NCI-H526 treated with DMSO at 0.1 percent for 48 hours (cell line): Measurements from ENCODE around the gene KRT7.
"Not testable (repeated sequence)": the region's sequence is repeated elsewhere in the genome, so short reads cannot be mapped to it uniquely, and the experiment has no call there.

ENCODE experiments used
- DNase-seq: peaks from one replicate; lab custom pipeline; 2025; lab: John Stamatoyannopoulos, UW

Gene KRT7

DNA sequence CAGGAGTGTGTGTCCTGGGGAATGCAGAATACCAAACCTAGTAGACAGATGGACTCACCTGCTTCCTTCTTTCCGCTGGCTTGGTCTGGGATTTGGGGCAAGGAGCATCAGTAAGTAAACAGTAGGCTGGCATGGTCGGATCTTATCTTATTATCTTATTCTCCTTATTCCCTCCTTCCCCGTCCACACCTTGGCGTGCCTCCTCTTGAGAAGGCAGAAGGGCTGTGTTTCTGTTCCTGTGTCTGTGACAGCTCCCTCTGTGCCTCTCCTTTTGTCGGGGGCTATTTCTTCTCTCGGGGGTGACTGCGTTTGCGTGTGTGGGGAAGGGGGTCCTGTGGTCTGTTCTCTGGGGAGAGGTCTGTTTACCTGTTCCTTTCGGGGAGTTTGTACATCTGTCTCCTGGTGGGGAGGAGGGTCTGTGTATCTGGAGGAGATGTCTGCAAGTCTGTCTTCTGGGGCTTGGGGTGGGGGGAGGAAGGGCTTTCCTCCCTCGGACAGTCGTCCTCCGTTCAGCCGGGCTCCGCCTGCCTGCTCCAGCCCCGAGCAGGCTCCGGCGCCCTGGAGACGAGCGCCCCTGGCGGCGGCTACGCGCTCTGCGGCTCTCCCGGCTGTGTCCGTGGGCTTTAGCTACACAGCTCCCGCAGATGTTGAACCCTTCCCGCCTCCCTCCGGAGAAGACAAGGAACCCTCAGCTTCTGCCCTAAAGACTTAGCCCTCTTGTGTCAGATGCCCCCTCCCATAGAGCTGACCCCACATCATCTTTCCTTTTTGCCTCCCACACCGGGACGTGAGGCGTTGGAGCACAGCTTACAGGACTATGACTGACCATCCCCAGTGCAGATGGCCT, 45.8 kb downstream of the KRT7 start:
- DNase-seq: peak; percentile 22

DNA sequence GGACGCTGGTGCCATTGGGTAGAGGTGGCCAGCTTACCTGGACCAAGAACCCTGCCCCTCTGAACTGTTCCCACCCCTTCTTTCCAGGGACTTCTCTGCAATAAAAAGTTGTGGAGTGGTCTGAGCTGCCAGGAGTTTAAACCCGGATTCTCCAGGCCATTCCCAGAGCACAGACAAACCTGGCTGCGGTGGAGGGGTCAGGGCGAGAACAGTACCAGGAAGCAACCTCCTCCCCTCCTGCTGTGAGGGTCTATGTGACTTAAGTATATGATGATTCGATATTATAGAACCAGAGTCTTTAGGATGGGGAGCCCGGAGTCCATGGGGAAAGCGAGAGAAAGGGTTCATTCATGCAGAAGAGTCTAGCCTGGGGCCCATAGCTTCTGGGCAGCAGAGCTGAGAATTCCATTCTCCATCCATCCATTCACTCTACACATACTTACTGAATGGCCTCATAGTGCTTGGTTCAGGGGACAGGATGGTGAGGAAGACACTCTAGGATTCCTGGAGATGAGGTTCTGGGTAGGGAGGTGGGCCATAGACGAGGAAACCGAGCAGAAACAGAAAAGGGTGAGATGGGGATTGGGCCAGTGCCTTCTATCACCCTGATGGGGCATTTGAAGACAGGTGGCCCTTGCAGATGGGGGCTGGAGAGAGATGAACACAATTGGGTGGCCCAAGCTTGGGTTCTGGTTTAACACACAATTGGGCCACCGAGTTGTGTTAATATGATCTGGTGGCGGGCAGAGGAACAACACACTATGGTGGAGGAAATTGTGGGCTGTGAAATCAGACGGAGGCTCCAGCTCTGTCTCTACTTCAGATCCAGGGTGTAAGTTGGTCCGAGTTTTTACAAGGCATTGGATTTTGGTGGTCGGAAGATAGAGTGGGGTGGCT, 46.6 kb downstream of the KRT7 start:
- no peak for DNase-seq

DNA sequence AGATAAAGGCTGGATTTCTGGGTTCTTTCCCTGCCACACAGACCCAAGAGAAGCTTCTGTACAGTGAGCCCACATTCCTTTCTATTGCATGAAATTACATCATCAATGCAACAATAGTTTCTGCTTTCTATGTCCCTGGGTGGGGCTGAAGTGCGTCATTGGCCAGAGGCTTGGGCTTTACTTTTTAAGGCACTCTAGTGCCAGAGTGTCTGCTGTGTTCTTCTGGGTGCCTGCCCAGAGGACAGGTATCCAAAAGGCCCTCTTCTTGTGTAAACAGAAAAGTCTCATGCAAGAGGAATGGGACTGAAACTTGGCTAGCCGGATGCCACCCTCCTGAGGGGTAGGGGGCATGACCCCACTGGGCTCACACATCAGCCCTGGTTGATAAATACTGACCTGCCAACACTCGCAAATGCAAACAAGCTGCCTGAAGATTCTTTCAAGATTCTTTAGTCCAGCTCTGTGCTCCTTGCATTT, 47.3 kb downstream of the KRT7 start:
- DNase-seq: no peak

DNA sequence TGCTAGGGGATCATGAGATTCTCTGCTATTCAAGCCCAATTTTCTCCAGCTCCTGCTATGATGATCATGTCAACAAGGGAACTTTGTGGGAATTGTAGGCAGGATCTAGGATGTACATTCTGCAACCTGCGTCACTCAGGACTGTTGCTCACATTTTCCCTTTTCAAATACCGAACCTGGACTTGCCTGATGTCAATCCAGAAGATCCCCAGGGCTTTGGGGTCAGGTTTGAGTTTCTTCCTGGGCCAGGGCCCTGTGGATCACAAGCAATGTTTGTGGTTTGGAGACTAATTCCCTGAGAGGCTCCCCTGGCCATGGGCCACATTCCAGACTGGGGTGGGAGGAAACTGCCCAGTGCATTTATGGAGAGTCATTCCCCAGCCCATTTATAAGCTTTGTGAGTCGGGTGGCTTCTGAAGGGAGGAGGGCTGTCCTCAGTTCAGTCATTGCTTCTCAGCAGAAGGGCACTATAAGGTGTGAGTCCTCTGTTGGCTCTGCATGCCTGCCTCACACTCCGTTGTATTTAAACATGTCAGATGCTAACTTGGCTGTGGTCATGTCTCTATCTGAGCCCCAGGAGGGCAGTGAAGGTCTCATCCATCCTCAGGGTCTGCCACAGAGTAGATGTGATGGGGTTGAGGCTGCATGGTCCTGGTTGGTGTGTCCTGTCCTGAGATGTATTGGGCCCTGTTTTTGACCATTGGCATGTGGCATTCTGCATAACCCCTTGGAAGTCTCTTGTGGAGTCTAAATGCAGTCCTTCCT, 47.9 kb downstream of the KRT7 start:
- DNase-seq: no peak

DNA sequence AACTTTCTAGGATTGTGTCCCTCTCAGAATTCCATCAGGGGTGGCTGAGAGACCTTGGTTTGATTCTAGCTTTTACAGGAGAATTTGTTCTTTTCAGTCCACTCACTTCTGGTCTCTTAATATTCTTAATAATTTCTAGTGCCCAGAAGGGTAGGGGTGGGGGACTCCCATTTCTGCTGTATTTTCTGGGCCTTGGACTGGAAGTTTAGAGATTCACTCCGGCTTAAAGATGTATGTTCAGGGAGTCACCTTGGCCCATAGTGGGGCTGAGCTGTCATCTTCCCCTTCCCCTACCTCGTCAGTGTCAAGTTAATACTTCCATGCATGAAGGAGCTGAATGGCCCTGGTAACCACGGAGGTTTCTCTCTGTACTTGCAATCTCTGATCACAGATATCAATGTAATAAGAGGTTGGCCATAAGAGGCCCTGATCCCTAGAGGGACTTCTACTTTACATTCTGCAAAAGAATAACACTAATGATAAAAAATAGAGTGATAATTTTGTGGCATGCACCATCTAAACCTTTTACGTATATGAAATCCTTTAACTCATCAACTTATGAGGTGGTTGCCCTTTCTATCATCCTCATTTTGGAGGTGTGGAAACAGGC, 51.6 kb downstream of the KRT7 start:
- DNase-seq: no peak

DNA sequence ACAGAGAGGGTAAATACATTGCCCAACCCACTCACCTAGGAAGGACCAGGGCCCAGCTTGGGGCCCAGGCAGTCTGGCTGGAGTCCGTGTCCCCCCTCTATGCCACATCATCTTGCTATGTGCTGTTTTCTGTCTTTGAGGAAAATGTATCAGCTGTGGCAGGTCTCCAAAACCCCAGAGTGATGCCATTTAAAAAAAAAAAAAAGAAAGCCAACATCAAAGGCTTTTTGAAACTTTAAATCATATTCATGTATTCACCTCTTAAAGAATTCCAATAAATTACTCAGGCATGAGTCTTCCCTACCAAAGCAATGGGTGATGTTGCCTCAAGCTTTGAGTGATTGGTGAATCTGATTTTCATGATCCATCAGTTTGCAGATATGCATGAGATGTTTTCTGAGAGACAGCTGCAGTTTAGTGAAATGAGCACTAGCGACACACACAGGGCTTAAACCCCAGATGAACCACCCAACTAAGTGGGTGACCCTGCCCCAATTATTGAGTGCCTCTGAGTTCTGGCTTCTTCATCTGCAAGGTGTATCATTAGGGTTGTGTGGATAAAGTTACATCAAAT, 52.2 kb downstream of the KRT7 start:
- DNase-seq: no peak

DNA sequence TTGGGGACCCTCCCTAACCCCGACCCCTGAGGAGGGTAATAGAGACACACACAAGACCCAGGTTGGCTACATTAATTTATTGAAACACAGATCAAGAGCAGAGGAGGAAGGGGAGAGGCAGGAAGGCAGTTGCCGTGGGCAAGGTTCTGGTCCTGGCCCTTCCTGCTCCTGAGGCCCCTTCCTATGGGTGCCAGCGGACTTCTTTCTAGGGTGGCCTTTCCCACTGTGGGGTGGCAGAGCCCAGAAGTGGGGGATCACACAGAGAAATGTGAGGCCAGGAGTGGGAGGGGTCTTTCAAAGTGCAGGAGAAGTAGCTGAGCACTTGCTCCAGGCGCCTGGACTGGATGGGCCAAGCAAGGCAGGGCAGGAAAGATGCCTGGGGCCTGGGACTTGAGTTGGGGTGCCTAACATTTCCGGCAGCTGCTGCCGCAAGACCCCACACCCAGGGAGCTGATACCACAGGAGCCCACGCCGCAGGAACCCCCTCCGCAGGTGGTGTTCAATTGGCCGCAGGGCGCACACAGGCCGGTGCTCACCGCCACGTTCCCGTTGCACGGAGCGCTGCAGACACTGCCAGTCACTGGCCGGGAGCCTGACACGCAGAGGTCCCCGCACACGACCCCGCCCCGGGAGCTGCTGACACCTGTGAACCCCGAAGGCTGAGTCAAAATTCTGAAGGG, 52.9 kb downstream of the KRT7 start:
- no peak for DNase-seq

DNA sequence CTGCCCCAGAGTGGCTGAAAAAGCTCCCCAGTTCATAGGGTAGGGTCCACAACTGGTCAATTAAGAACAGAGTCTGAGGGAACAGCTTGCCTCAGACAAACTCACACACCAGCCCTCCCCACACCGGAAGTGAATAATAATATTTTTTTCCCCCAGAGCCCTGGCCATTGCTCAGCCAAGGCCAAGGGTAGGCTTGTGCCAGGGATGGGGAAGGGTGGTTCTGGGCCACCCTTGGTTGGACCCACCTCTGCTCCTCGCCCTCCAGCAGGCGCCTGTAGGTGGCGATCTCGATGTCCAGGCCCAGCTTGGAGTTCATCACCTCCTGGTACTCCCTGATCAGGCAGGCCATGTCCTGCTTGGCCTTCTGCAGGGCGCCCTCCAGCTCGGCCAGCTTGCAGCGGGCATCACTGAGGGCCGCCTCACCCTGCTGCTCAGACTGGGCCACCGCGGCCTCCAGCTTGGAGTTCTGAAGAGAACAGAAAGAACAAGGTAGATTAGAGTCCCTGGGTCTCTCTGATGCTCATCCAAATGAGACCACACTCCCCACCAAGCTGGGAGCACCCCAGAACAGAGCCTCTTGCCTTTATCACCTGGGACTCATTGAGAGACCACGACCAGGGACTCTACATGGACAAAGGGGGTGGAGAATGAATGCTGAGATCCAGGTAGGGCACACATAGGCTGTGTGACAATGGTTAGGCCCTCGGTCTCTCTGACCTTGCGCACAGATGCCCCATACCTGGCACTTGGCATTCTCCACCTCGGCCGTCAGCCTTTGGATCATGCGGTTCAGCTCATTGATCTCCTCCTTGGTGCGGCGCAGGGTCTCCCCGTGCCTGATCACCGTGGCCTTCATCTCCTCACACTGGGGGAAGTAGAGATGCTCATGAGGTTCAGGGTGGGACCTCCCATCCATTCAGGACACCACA, 54.1 kb downstream of the KRT7 start:
- not testable (repeated sequence) for DNase-seq

DNA sequence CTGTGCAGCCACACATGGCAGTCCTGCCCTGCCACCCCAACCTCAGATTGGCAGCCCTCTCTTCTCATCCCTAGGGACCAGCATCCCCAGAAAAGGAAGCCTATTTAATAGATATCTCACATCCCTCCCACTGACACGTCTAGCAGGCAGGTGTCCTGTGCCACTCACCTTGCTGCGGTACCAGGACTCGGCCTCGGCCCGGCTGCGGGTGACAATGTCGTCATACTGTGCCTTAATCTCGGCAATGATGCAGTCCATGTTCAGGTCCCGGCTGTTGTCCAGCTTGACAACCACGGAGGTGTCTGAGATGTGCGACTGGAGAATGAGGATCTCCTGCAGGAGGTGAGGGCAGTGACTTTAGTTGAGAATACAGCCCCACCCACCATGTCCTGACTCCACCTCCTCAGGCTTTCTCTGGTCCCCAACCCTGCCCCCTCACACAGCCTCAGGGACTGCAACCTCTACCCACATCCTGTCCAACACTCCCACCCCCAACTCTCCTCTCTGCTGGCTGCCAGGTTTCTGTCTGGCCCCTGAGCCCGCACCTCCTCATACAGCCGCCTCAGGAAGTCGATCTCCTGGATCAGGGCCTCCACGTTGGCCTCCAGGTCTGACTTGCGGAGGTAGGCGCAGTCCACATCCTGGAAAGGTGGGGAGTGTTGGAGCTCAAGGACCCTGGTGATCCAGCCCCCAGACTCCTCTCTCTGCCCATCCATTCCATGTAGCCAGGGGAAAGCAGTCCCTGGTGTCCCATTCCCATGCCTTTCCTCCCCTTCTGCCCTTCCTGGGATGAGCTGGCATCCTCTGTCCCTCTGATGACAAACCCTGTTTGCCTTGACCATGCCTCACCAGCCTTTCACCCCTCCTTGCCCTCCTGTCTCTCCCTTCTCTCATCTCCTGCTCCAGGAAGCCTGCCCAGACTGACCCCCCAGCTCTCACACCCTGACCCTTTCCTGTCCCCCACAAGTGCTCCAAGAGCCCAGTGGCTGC, 55.1 kb downstream of the KRT7 start:
- not testable (repeated sequence) for DNase-seq

DNA sequence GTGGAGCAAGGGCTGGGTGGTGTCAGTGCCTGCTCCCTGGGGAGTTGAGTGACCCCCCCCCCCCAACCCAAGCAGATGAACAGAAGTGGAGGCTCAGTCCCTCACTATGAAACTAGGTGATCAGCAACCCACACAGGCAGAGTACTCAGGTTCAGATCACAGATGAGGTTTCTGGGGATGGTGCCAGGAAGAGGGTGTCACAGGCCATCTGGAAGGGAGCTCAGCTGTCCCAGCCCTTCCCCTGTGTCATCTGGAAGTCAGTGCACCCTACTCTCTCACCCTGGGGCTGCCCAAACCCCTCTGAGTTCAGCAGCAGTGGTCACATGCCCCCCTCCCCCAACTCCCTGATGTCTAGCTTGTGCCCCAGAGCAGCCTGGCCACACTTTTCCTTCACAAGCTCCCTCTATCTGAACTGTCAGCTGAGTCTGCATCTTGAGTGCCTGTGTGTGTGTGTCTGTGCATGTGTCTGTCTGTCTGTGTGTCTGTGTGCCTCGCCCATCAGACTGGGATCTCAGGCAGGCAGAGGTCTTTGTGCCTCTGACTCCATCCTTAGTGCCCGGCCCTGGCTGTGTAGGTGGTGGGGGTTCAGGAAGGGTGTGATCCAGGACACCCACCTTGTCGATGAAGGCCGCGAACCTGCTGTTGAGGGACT, 57.6 kb downstream of the KRT7 start:
- not testable (repeated sequence) for DNase-seq

DNA sequence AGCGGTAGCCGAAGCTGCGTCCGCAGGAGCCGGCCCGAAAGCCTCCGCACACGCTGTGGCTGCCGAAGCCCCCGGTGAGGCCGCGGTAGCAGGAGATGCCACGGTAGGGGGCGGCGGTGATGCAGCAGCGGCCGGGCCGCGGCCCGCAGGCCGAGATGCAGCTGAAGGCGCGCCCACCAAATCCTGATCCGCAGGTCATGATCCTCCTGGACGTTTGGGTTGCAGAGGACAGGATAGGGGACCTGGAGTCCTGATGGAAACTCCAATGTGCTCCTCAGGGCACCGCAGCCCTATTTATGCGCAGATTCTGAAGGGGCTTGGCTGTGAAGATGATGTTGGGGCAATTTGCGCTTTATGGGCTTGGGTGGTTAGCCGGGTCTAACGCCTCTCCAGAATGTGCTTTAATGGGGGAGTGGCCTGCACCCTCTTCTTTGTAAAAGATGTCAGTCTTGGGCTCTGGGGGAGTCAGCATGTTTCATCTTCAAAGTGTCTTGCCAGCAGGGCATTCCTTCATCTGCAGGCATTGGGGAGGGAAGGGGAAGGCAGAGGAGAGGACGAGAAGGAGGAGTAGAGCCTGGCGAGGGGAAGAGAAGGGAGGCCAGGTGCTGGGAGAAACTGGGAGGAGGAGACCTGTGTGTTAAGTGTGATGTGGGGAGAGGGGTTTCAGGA, 58.4 kb downstream of the KRT7 start, which contains the start of gene KRT81:
KRT81 (minus strand) TSS at position 268 of the 669 bp plus-strand sequence; CDS start at position 199, 69 bp downstream.
- DNase-seq: no peak

DNA sequence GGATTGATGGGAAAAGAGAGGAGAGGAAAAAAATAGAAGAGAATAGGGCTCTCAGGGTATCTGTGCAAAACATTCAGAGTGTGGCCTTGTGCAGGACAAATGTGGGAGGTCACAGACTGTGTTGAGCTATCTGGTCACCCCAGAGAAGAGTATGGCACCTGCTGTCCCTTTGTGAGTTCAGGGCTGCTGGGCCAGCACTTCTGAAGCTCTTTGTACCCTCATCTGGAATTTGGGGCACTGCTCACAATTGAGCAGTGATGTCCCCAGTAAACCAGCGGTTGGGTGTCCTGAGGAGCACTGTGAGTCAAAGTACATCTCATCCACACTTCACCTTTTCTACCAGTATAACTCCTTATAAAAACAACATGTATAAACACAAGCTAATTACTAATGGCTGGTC, 60.9 kb downstream of the KRT7 start:
- DNase-seq: no peak

DNA sequence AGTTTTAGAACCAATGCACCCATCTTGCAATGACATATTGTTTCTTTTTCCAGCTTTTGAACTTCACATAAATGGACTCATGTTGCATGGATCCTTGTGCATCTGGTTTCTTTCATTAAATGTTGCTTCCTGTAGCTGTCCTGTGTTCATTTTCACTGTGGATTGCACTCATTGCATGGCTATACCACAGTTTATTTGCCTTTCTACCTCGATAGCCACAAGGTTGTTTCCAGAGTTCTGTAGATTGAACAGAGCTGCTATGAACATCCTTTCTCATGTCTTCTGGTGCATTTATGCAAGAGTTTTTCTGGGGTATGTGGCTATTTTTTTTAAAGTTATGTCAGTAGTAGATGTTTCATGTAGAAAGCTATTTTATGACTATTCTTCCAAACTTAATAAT, 61.8 kb downstream of the KRT7 start:
- no peak for DNase-seq

DNA sequence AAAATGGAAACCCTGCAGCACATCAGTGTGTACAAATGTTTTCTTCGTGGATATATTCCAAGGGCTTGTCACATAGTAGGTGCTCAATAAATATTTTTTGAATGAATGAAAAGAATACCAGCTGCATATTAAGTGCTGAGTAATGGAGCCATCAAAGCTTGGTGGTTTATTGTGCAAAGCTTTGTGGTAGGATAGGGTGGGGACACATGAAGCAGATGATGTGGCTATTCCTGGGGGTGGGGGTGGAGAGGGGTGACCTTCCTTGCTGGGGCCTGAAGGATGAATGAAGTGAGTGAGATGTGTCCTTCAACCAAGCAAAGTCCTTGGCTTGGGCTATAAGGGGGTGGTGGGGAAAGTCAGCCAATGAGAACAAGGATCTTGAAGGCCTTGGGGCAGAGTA, 62.6 kb downstream of the KRT7 start:
- no peak for DNase-seq

DNA sequence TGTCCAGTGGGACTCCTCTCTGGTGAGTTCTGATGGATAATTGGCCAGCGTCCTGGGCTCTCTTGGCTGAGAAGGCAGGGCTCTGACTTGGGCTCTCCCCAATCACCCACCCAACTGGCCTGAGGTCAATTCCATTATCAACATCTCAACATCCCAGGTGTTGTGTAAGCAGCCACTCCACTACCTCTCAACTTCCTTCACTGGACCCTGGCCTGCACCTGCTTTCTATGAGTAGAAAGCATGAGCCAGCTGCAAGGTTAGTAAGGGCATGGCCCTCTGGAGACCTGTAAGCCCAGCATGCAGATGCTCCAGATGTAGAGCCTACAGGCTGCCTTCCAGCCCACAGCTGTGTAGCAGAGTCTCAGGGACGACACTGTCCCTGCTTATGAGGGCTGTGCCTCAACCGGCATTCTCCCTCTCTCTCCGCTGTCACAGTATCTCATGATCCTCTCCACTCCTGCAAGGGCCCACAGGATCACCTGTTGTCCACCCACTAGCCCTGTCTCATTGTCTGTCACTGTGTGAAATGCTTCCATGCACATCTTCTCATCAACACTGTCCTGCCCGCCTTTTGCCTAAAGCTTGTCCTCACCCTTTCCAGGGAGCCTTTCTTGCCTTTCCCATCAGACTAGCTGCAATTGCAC, 63.7 kb downstream of the KRT7 start:
- DNase-seq: no peak
